GM19023 (cell line): ENCODE data around the gene SOX1.

Experiments used
- ATAC-seq: cut with Tn5 transposase; IDR thresholded peaks from one replicate; pipeline ENCODE4 v1.9.1; 2021; ENCODE audit warnings: mild to moderate bottlenecking, moderate library complexity; ENCODE audit not compliant: unreplicated experiment

SOX1 gene

GRCh38 chr13:112105244-112105681 is 38.3 kb downstream of the SOX1 start:
- no peak for ATAC-seq

GRCh38 chr13:112105892-112106291 is 38.9 kb downstream of the SOX1 start:
- ATAC-seq, result no peak

GRCh38 chr13:112106478-112107141 is 39.7 kb downstream of the SOX1 start:
- ATAC-seq, result no peak

- ATAC-seq, result no peak
Measured at GRCh38 chr13:112107289-112107688, 40.3 kb downstream of the SOX1 start.

GRCh38 chr13:112110479-112110878 is 43.5 kb downstream of the SOX1 start:
- no peak for ATAC-seq

- ATAC-seq, result no peak
Measured at GRCh38 chr13:112111239-112111857, 44.4 kb downstream of the SOX1 start.

GRCh38 chr13:112112534-112113276 is 45.8 kb downstream of the SOX1 start:
- no peak for ATAC-seq

GRCh38 chr13:112113348-112113747 is 46.4 kb downstream of the SOX1 start:
- no peak for ATAC-seq

- ATAC-seq, result no peak
Measured at GRCh38 chr13:112113851-112114250, 46.9 kb downstream of the SOX1 start.

GRCh38 chr13:112114391-112114790 is 47.4 kb downstream of the SOX1 start:
- no peak for ATAC-seq

- no peak for ATAC-seq
Measured at GRCh38 chr13:112115403-112116091, 48.6 kb downstream of the SOX1 start.

- ATAC-seq, result no peak
Measured at GRCh38 chr13:112116187-112116950, 49.4 kb downstream of the SOX1 start.

GRCh38 chr13:112117258-112117954 is 50.5 kb downstream of the SOX1 start:
- ATAC-seq, result no peak

GRCh38 chr13:112117955-112118302 is 51.0 kb downstream of the SOX1 start:
- no peak for ATAC-seq

- ATAC-seq, result no peak
Measured at GRCh38 chr13:112118451-112119064, 51.6 kb downstream of the SOX1 start.

GRCh38 chr13:112119192-112120030 is 52.5 kb downstream of the SOX1 start:
- ATAC-seq, result no peak

GRCh38 chr13:112120031-112120373 is 53.1 kb downstream of the SOX1 start:
- ATAC-seq, result no peak
